ENCODE results near the gene GRM4.

- TF ChIP-seq, protein P1, sequence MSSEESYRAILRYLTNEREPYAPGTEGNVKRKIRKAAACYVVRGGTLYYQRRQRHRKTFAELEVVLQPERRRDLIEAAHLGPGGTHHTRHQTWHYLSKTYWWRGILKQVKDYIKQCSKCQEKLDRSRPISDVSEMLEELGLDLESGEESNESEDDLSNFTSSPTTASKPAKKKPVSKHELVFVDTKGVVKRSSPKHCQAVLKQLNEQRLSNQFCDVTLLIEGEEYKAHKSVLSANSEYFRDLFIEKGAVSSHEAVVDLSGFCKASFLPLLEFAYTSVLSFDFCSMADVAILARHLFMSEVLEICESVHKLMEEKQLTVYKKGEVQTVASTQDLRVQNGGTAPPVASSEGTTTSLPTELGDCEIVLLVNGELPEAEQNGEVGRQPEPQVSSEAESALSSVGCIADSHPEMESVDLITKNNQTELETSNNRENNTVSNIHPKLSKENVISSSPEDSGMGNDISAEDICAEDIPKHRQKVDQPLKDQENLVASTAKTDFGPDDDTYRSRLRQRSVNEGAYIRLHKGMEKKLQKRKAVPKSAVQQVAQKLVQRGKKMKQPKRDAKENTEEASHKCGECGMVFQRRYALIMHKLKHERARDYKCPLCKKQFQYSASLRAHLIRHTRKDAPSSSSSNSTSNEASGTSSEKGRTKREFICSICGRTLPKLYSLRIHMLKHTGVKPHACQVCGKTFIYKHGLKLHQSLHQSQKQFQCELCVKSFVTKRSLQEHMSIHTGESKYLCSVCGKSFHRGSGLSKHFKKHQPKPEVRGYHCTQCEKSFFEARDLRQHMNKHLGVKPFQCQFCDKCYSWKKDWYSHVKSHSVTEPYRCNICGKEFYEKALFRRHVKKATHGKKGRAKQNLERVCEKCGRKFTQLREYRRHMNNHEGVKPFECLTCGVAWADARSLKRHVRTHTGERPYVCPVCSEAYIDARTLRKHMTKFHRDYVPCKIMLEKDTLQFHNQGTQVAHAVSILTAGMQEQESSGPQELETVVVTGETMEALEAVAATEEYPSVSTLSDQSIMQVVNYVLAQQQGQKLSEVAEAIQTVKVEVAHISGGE (CRISPR knock-in tag; IDR thresholded peaks at IDR 0.05): no peak
- no peak for TF ChIP-seq ELF1 (tag; IDR thresholded peaks at IDR 0.05)
- TF ChIP-seq NCOR1 (IDR thresholded peaks at IDR 0.05): no peak
- no peak for TF ChIP-seq HEY1 (CRISPR knock-in tag; IDR thresholded peaks at IDR 0.05; ENCODE audit: borderline replicate concordance)
- TF ChIP-seq, protein P2, sequence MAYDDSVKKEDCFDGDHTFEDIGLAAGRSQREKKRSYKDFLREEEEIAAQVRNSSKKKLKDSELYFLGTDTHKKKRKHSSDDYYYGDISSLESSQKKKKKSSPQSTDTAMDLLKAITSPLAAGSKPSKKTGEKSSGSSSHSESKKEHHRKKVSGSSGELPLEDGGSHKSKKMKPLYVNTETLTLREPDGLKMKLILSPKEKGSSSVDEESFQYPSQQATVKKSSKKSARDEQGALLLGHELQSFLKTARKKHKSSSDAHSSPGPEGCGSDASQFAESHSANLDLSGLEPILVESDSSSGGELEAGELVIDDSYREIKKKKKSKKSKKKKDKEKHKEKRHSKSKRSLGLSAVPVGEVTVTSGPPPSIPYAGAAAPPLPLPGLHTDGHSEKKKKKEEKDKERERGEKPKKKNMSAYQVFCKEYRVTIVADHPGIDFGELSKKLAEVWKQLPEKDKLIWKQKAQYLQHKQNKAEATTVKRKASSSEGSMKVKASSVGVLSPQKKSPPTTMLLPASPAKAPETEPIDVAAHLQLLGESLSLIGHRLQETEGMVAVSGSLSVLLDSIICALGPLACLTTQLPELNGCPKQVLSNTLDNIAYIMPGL (CRISPR knock-in tag; IDR thresholded peaks at IDR 0.05): no peak
- no peak for TF ChIP-seq HCFC1 (IDR thresholded peaks at IDR 0.05; ENCODE audit: low read depth, low read length)
- no peak for TF ChIP-seq SMAD2 (IDR thresholded peaks at IDR 0.05; ENCODE audit: low read depth, low read length)
- TF ChIP-seq, protein P3, sequence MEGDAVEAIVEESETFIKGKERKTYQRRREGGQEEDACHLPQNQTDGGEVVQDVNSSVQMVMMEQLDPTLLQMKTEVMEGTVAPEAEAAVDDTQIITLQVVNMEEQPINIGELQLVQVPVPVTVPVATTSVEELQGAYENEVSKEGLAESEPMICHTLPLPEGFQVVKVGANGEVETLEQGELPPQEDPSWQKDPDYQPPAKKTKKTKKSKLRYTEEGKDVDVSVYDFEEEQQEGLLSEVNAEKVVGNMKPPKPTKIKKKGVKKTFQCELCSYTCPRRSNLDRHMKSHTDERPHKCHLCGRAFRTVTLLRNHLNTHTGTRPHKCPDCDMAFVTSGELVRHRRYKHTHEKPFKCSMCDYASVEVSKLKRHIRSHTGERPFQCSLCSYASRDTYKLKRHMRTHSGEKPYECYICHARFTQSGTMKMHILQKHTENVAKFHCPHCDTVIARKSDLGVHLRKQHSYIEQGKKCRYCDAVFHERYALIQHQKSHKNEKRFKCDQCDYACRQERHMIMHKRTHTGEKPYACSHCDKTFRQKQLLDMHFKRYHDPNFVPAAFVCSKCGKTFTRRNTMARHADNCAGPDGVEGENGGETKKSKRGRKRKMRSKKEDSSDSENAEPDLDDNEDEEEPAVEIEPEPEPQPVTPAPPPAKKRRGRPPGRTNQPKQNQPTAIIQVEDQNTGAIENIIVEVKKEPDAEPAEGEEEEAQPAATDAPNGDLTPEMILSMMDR (IDR thresholded peaks at IDR 0.05 in 2 of 3, conservative IDR thresholded peaks at IDR 0.05 in 1 of 3; ENCODE audit: insufficient read depth in 2 of 3, low read depth in 1 of 3, low read length in 3 of 3): no peak
- TF ChIP-seq, protein P4, sequence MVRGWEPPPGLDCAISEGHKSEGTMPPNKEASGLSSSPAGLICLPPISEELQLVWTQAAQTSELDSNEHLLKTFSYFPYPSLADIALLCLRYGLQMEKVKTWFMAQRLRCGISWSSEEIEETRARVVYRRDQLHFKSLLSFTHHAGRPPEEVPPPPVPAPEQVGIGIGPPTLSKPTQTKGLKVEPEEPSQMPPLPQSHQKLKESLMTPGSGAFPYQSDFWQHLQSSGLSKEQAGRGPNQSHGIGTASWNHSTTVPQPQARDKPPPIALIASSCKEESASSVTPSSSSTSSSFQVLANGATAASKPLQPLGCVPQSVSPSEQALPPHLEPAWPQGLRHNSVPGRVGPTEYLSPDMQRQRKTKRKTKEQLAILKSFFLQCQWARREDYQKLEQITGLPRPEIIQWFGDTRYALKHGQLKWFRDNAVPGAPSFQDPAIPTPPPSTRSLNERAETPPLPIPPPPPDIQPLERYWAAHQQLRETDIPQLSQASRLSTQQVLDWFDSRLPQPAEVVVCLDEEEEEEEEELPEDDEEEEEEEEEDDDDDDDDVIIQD (CRISPR knock-in tag; IDR thresholded peaks at IDR 0.05): no peak
- no peak for TF ChIP-seq RUNX1 (IDR thresholded peaks at IDR 0.05; ENCODE audit: low read depth)
- no peak for TF ChIP-seq JUN (IDR thresholded peaks at IDR 0.05; ENCODE audit: borderline replicate concordance, low read depth, low read length)
- TF ChIP-seq JUN (CRISPR knock-in tag; IDR thresholded peaks at IDR 0.05; ENCODE audit: borderline replicate concordance): no peak
- no peak for TF ChIP-seq THAP7 (CRISPR knock-in tag; IDR thresholded peaks at IDR 0.05)
- TF ChIP-seq MYC (IDR thresholded peaks at IDR 0.05; ENCODE audit: low read depth, low read length): no peak
- TF ChIP-seq MYC (CRISPR knock-in tag; IDR thresholded peaks at IDR 0.05; ENCODE audit: borderline replicate concordance, low read depth): no peak
Measured at GRCh38 chr6:34045771-34046170, 100.1 kb downstream of the GRM4 start.
